H1 (cell line): ENCODE data around the gene MIF. TPM values are rescaled to one million over a fixed set of nuclear protein-coding genes. Genes with fewer than 3 reads are reported as not detected.

Experiments
- CTCF ChIA-PET: fragments of 300-600 bp; sonication (Branson Sonifier 250); formaldehyde crosslinking; loops from one replicate; lab custom pipeline; 2021; ENCODE audit not compliant: partially characterized antibody; lab: Charles Lee
- POLR2A ChIA-PET: fragments of 300-600 bp; sonication (Branson Sonifier 250); formaldehyde crosslinking; loops from one replicate; lab custom pipeline; 2021; ENCODE audit warnings: inconsistent platforms; ENCODE audit not compliant: partially characterized antibody; lab: Charles Lee
- DNase-seq, 2 experiments: peaks; one replicate each; pipeline versions ENCODE4 v3.0.0 to v3.0.0-alpha.2; 2010 to 2022; ENCODE audit warnings: low spot score in 2 of 2, low read depth in 1 of 2, mixed read lengths in 1 of 2
- FAIRE-seq: peaks from 2 replicates; lab custom pipeline; 2011; peaks lifted over from hg19 to GRCh38; lab: Jason Lieb, UNC
- H2AFZ ChIP-seq: 2 replicates; pipeline ENCODE4 v1.8.1; 2012; ENCODE audit warnings: low read length, inconsistent platforms
- H2AK5ac ChIP-seq: 2 replicates; pipeline ENCODE4 v1.6.1; 2013; ENCODE audit warnings: low read depth, low read length
- H2BK120ac ChIP-seq: replicated peaks from 2 replicates; pipeline ENCODE3; 2013; ENCODE audit warnings: low read depth, low read length, inconsistent platforms
- H2BK12ac ChIP-seq: 2 replicates; pipeline ENCODE4 v1.6.1; 2013; ENCODE audit warnings: low read depth, low read length
- H2BK15ac ChIP-seq: 2 replicates; pipeline ENCODE4 v1.6.1; 2013; ENCODE audit warnings: low read length
- H2BK20ac ChIP-seq: 2 replicates; pipeline ENCODE4 v1.6.1; 2013; ENCODE audit warnings: low read length
- H2BK5ac ChIP-seq: 2 replicates; pipeline ENCODE4 v1.6.1; 2013; ENCODE audit warnings: low read depth, low read length
- H3K14ac ChIP-seq: 2 replicates; pipeline ENCODE4 v1.6.1; 2013; ENCODE audit warnings: inconsistent platforms; ENCODE audit not compliant: insufficient read length
- H3K18ac ChIP-seq: 2 replicates; pipeline ENCODE4 v1.6.1; 2013; ENCODE audit warnings: low read length; ENCODE audit errors: extremely low read depth
- H3K23ac ChIP-seq: 2 replicates; pipeline ENCODE4 v1.6.1; 2013; ENCODE audit warnings: inconsistent platforms; ENCODE audit not compliant: insufficient read length
- H3K23me2 ChIP-seq: 2 replicates; pipeline ENCODE4 v1.6.1; 2013; ENCODE audit warnings: low read depth, low read length
- H3K27ac ChIP-seq: 2 replicates; pipeline ENCODE4 v1.6.1; 2011; ENCODE audit warnings: low read depth, low read length, inconsistent platforms
- H3K27me3 ChIP-seq, 4 experiments: replicated peaks in 1 of 4; 1 replicate in 1 of 4; 2 replicates in 3 of 4; pipeline versions ENCODE4 v1.6.1 to v1.8.1; 2011 to 2013; ENCODE audit warnings: low read length in 3 of 4, mild to moderate bottlenecking in 3 of 4, inconsistent platforms in 2 of 4, mixed read lengths in 2 of 4, moderate library complexity in 1 of 4; ENCODE audit not compliant: control insufficient read depth in 3 of 4, insufficient read depth in 3 of 4; ENCODE audit errors: extremely low read depth in 1 of 4
- H3K36me3 ChIP-seq, 4 experiments: 2 replicates each; pipeline versions ENCODE4 v1.6.1 to v1.8.1; 2011 to 2013; ENCODE audit warnings: mild to moderate bottlenecking in 4 of 4, low read length in 3 of 4, moderate library complexity in 2 of 4, control low read depth in 1 of 4, inconsistent platforms in 1 of 4; ENCODE audit not compliant: insufficient read depth in 4 of 4, control insufficient read depth in 2 of 4
- H3K4ac ChIP-seq: replicated peaks from 2 replicates; pipeline ENCODE3; 2013; ENCODE audit warnings: low read length, low read depth, mixed read lengths, inconsistent platforms; ENCODE audit not compliant: insufficient read length
- H3K4me1 ChIP-seq, 4 experiments: replicated peaks in 1 of 4; 1 replicate in 1 of 4; 2 replicates in 3 of 4; pipeline versions ENCODE4 v1.6.1 to v1.8.1; 2011 to 2013; ENCODE audit warnings: low read length in 3 of 4, inconsistent platforms in 2 of 4, mixed read lengths in 1 of 4; ENCODE audit not compliant: insufficient read depth in 4 of 4, control insufficient read depth in 3 of 4
- H3K4me2 ChIP-seq, 2 experiments: 2 replicates each; pipeline versions ENCODE4 v1.6.1 to v1.8.1; 2011 to 2013; ENCODE audit warnings: low read depth in 2 of 2, low read length in 2 of 2, control low read depth in 1 of 2, inconsistent platforms in 1 of 2, mild to moderate bottlenecking in 1 of 2; ENCODE audit not compliant: insufficient read depth in 1 of 2
- H3K4me3 ChIP-seq, 4 experiments: fragments of 200-600, 300-600 bp in 1 of 4; sonication (generic), shearing (Covaris generic), sonication (Bioruptor Twin) in 1 of 4; 2 replicates each; pipeline versions ENCODE4 v1.5.1 to v1.8.1; 2011 to 2016; ENCODE audit warnings: low read length in 4 of 4, low read depth in 3 of 4, control low read depth in 2 of 4, inconsistent platforms in 2 of 4, mild to moderate bottlenecking in 2 of 4, mixed read lengths in 1 of 4, moderate library complexity in 1 of 4; ENCODE audit not compliant: insufficient read depth in 2 of 4; ENCODE audit errors: extremely low read depth in 1 of 4
- H3K56ac ChIP-seq: replicated peaks from 2 replicates; pipeline ENCODE3; 2013; ENCODE audit warnings: low read depth, mild to moderate bottlenecking, mixed read lengths, low read length, inconsistent platforms; ENCODE audit not compliant: insufficient read length
- H3K79me1 ChIP-seq: 2 replicates; pipeline ENCODE4 v1.6.1; 2013; ENCODE audit warnings: low read depth, low read length, control low read depth
- H3K79me2 ChIP-seq, 2 experiments: 2 replicates each; pipeline versions ENCODE4 v1.6.1 to v1.8.1; 2012 to 2013; ENCODE audit warnings: low read length in 2 of 2, mild to moderate bottlenecking in 2 of 2, inconsistent platforms in 1 of 2; ENCODE audit not compliant: insufficient read depth in 2 of 2, control insufficient read depth in 1 of 2
- H3K9ac ChIP-seq, 4 experiments: replicated peaks in 1 of 4; 1 replicate in 1 of 4; 2 replicates in 3 of 4; pipeline versions ENCODE4 v1.6.1 to v1.8.1; 2011 to 2013; ENCODE audit warnings: low read depth in 3 of 4, low read length in 3 of 4, control low read depth in 2 of 4, mild to moderate bottlenecking in 2 of 4, moderate library complexity in 2 of 4, inconsistent platforms in 1 of 4; ENCODE audit errors: extremely low read depth in 1 of 4
- H3K9me3 ChIP-seq, 2 experiments: 2 replicates each; pipeline versions ENCODE4 v1.6.1 to v1.8.1; 2012 to 2013; ENCODE audit warnings: mild to moderate bottlenecking in 2 of 2, moderate library complexity in 2 of 2, control low read depth in 1 of 2, inconsistent platforms in 1 of 2, low read depth in 1 of 2, low read length in 1 of 2, mixed read lengths in 1 of 2; ENCODE audit not compliant: insufficient read depth in 2 of 2
- H4K20me1 ChIP-seq, 2 experiments: replicated peaks in 1 of 2; 2 replicates each; pipeline versions ENCODE3 to v1.8.1; 2011 to 2013; ENCODE audit warnings: inconsistent platforms in 2 of 2, low read length in 2 of 2, mild to moderate bottlenecking in 1 of 2; ENCODE audit not compliant: insufficient read depth in 2 of 2, control insufficient read depth in 1 of 2
- H4K5ac ChIP-seq: 2 replicates; pipeline ENCODE4 v1.6.1; 2013; ENCODE audit warnings: low read length, low read depth, mixed read lengths, inconsistent platforms; ENCODE audit not compliant: insufficient read length
- H4K8ac ChIP-seq: 2 replicates; pipeline ENCODE4 v1.8.0; 2013; ENCODE audit warnings: mild to moderate bottlenecking, moderate library complexity, low read length, inconsistent platforms; ENCODE audit not compliant: insufficient read depth; ENCODE audit errors: extremely low read depth
- H4K91ac ChIP-seq: replicated peaks from 2 replicates; pipeline ENCODE3; 2013; ENCODE audit warnings: low read length, mixed read lengths, inconsistent platforms; ENCODE audit not compliant: insufficient read length
- HDAC6 ChIP-seq: IDR thresholded peaks from one replicate; pipeline ENCODE4 v1.7.1; 2012; ENCODE audit warnings: low read depth, mild to moderate bottlenecking, inconsistent platforms, low read length, moderate library complexity
- MAFK ChIP-seq: IDR thresholded peaks from 2 replicates; pipeline ENCODE4 v1.6.1; 2012; ENCODE audit warnings: low read depth, mild to moderate bottlenecking, improper control_type of control experiment, low read length
- POLR2AphosphoS5 ChIP-seq: IDR thresholded peaks from 2 replicates; pipeline ENCODE4 v1.6.1; 2011; ENCODE audit warnings: low read depth, low read length
- TBP ChIP-seq: IDR thresholded peaks from 2 replicates; pipeline ENCODE4 v1.6.1; 2011; ENCODE audit warnings: low read depth, low read length, improper control_type of control experiment
- WGBS, 2 experiments: shearing (Covaris generic) in 1 of 2; methylation state at CpG; one replicate each; pipeline versions ENCODE4 v1.1.6 to v1.1.7; 2013 to 2015; ENCODE audit warnings: low lambda C conversion rate in 2 of 2, mixed read lengths in 2 of 2, inconsistent platforms in 1 of 2, low coverage in 1 of 2, missing lambda C conversion rate in 1 of 2; ENCODE audit not compliant: insufficient replicate concordance in 2 of 2, insufficient coverage in 1 of 2, insufficient read length in 1 of 2; ENCODE audit errors: extremely low coverage in 1 of 2, missing lambda C conversion rate in 1 of 2; 5-methylcytosine and 5-hydroxymethylcytosine counted together
- polyA plus RNA-seq, 7 experiments: library from polyadenylated mRNA; depleted of rRNA in 3 of 7; stranded (reverse) in 5 of 7; unstranded in 2 of 7; fragments of >200 nt in 5 of 7; fragments of 200-250 nt in 2 of 7; gene quantifications; 1 replicate in 5 of 7; 2 replicates in 1 of 7; 4 replicates in 1 of 7; pipeline versions ENCODE4 v1.2.1 to v1.2.3, GENCODE V29; 2011 to 2013; ENCODE audit warnings: missing spikeins in 2 of 7, mixed read lengths in 2 of 7
- total RNA-seq: library from RNA; stranded (reverse); fragmentation: NEBNext Ultra II Directional; extraction: Animal tissue kit (Norgen Biotek cat#: 25700); gene quantifications from 2 replicates; pipeline ENCODE4 v1.2.1, GENCODE V29; 2021

Gene MIF
- total and polyA plus RNA-seq, 2 of the 8 experiments (the other 6 are each of a cell fraction or from before 2014, with no cell fraction given): 1,082 to 1,870 TPM

DNA sequence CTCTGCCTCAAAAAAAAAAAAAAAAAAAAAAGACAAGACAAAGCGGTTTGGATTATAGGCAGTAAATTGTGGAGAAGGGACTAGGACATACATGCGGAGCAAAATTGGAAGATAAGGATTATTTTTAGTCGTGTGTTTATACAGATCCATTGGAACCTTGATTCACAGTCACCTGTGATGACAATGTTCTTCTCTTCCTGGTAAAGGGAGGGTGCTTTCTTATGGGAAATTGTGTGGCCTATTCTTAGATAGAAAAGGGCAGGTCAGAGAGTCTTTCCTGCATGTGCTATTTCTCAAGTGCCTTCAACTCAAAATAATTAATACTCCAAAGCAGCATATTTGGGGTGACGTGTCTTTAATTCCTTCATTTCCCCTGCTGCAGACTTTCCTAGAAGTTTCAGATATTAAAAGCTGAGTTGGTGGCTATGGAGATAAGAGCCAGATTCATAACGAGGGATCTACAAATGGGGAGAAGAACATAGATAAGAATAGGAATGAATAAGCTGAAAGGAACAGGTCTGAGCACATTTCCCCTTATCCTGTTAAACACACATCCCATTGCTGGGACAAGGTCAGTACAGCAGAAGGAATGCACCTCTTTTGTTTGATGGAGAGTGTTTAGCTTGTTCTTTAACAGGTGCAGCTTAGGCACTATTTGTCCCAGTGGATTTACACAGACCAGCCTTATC lies 44.3 kb downstream of the MIF start:
- Histone ChIP-seq H4K91ac (no peak overlapping the region), H2AK5ac (no peak overlapping the region), H4K20me1 (no peaks in the 10 kb centered on the region), H2BK20ac (no peak overlapping the region), H3K18ac (no peak overlapping the region), H4K5ac (no peak overlapping the region), H3K4me2 (no peak overlapping the region), H3K56ac (no peak overlapping the region), H3K9ac (no peak overlapping the region), H3K14ac (no peak overlapping the region), H3K23ac (no peak overlapping the region), H3K79me2 (no peaks in the 10 kb centered on the region), H2BK5ac (no peak overlapping the region), H3K4me1 (no peaks in the 10 kb centered on the region), H3K4me3 (no peak overlapping the region), H3K79me1 (no peaks in the 10 kb centered on the region), H3K27me3 (no peaks in the 10 kb centered on the region), H3K23me2 (no peaks in the 10 kb centered on the region), H2BK15ac (no peak overlapping the region), H4K8ac (no peak overlapping the region), H2BK12ac (no peak overlapping the region), H3K9me3 (no peaks in the 10 kb centered on the region), H3K4ac (no peak overlapping the region), H2BK120ac (no peak overlapping the region), H3K36me3 (no peaks in the 10 kb centered on the region), H2AFZ (no peak overlapping the region), H3K27ac (no peak overlapping the region)
- WGBS, 2 experiments: 92 to 100% methylated on average over 1 to 5 of the region's 5 CpGs
- POLR2A ChIA-PET: no interaction called here
- no peak for DNase-seq
- FAIRE-seq: no peak
- TF ChIP-seq POLR2AphosphoS5 (no peak), TBP (no peak), HDAC6 (no peak), MAFK (no peak)
- CTCF ChIA-PET: interaction anchor here (1.1 to 1.3 kb wide), 2 partner anchors 9 to 50 kb away, joined by 5 read pairs; no protein-coding TSS in a partner anchor
